ENCODE data around the gene AHSG. TPM values are rescaled to one million over a fixed set of nuclear protein-coding genes. Genes with fewer than 3 reads are reported as not detected.

The AHSG gene
- total and polyA plus RNA-seq, 2 donors (not counting 3 experiments of a cell fraction or from before 2014, with no cell fraction given): not detected

DNA sequence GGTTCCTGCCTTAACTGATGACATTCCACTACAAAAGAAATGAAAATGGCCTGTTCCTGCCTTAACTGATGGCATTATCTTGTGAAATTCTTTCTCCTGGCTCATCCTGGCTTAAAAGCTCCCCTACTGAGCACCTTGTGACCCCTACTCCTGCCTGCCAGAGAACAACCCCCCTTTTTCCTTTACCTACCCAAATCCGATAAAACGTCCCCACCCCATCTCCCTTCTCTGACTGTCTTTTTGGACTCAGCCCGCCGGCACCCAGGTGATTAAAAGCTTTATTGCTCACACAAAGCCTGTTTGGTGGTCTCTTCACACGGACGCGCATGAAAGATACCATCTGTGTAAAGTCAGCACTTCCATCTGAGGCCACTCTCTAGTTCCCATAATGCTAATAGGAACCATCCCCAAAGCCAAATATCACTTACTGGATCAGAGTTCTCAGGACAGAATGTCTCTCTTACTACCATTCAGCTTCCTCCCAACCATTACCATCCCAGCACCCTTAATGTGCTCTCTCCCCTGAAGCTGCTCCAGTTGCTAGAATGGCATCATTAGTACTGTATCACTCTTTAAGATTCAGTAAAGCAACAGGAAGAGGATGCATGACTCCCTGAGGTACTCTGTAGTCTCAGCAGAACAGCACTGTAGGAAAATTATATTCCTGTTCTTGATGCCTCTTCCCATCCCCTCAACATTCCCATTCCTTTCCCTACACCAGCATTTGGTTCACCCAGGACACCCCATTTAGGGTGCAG lies 50.7 kb downstream of the AHSG start:
- H3K9me1 ChIP-seq (replicated peaks; ENCODE audit: control insufficient read depth, extremely low read depth, insufficient read depth, low read length): no peaks in the 10 kb centered on the region
- no peak overlapping the region for H3K4me2 ChIP-seq (ENCODE audit: insufficient read depth, low read length)
- H3K36me3 ChIP-seq (ENCODE audit: control insufficient read depth in 2 of 2, extremely low read depth in 1 of 2, insufficient read depth in 2 of 2, low read length in 2 of 2): no peaks in the 10 kb centered on the region
- H3K9ac ChIP-seq (replicated peaks; ENCODE audit: extremely low read depth, insufficient read depth, low read length): no peak overlapping the region
- no peaks in the 10 kb centered on the region for H3K9me3 ChIP-seq (replicated peaks; ENCODE audit: control insufficient read depth, insufficient read depth, low read length)
- dilution Hi-C loops (cut with MboI; ENCODE audit: extremely low pct_ligation_motif_present, low sequenced_read_pairs) (no loop called here), intact Hi-C loops (cut with micrococcal nuclease) (no loop called here)
- no TSS peak for BruUV-seq (replicated peaks)
- POLR2A ChIA-PET: no interaction called here
- no peak for DNase-seq (ENCODE audit: low read depth, low spot score)
- no peaks in the 10 kb centered on the region for H4K20me1 ChIP-seq (replicated peaks; ENCODE audit: control insufficient read depth, extremely low read depth, insufficient read depth, low read length)
- TF ChIP-seq GATA2 (IDR thresholded peaks at IDR 0.05; ENCODE audit: insufficient read depth, insufficient read length, low read depth, low read length) (no peak), JUN (IDR thresholded peaks at IDR 0.05; ENCODE audit: borderline replicate concordance, insufficient read depth, insufficient read length, low read depth) (no peak), POLR2AphosphoS5 (IDR thresholded peaks at IDR 0.05; ENCODE audit: insufficient read depth, low read depth, low read length) (no peak), MYC (IDR thresholded peaks at IDR 0.05; ENCODE audit: low read depth, low read length) (no peak), FOS (IDR thresholded peaks at IDR 0.05; ENCODE audit: borderline replicate concordance, insufficient read depth, low read length) (no peak), POLR2A (IDR thresholded peaks at IDR 0.05; ENCODE audit: low read depth, low read length) (no peak), EZH2 (IDR thresholded peaks at IDR 0.05; ENCODE audit: borderline replicate concordance, low read depth, low read length, severe bottlenecking) (no peak)
- TF ChIP-seq, protein P1, sequence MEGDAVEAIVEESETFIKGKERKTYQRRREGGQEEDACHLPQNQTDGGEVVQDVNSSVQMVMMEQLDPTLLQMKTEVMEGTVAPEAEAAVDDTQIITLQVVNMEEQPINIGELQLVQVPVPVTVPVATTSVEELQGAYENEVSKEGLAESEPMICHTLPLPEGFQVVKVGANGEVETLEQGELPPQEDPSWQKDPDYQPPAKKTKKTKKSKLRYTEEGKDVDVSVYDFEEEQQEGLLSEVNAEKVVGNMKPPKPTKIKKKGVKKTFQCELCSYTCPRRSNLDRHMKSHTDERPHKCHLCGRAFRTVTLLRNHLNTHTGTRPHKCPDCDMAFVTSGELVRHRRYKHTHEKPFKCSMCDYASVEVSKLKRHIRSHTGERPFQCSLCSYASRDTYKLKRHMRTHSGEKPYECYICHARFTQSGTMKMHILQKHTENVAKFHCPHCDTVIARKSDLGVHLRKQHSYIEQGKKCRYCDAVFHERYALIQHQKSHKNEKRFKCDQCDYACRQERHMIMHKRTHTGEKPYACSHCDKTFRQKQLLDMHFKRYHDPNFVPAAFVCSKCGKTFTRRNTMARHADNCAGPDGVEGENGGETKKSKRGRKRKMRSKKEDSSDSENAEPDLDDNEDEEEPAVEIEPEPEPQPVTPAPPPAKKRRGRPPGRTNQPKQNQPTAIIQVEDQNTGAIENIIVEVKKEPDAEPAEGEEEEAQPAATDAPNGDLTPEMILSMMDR (IDR thresholded peaks at IDR 0.05; ENCODE audit: extremely low read depth in 1 of 2, insufficient read depth in 1 of 2, low read depth in 1 of 2, low read length in 2 of 2): no peak
- TF ChIP-seq, protein P2, sequence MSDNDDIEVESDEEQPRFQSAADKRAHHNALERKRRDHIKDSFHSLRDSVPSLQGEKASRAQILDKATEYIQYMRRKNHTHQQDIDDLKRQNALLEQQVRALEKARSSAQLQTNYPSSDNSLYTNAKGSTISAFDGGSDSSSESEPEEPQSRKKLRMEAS (IDR thresholded peaks at IDR 0.05; ENCODE audit: insufficient read depth, insufficient read length): no peak
- H3K27me3 ChIP-seq (ENCODE audit: control insufficient read depth in 2 of 2, insufficient read depth in 2 of 2, low read length in 2 of 2): peaks cover 0 to 2% of the 10 kb centered on the region in 2 experiments
- H3K79me2 ChIP-seq (ENCODE audit: control insufficient read depth, insufficient read depth, low read length): no peaks in the 10 kb centered on the region
- H2AFZ ChIP-seq (ENCODE audit: low read depth, low read length): no peak overlapping the region
- no peak overlapping the region for H3K27ac ChIP-seq (ENCODE audit: insufficient read depth, low read depth, low read length)
- CTCF ChIA-PET: no interaction called here
- no peaks in the 10 kb centered on the region for H3K4me1 ChIP-seq (ENCODE audit: control insufficient read depth, extremely low read depth, insufficient read depth, low read length)
- no peak for FAIRE-seq
- no peak overlapping the region for H3K4me3 ChIP-seq (replicated peaks in 1 of 3; ENCODE audit: insufficient read depth in 1 of 3, low read depth in 1 of 3, low read length in 3 of 3)
